ENCODE measurements around the gene PTCD2. TPM values are rescaled to one million over a fixed set of nuclear protein-coding genes. Genes with fewer than 3 reads are reported as not detected.
"Not testable (repeated sequence)": the region's sequence is repeated elsewhere in the genome, so short reads cannot be mapped to it uniquely, and the experiment has no call there.

The PTCD2 gene
- polyA plus RNA-seq, 3 donors, result 11.3 to 11.7 (median 11.5) TPM

GRCh38 chr5:72377910-72378638 is 57.9 kb downstream of the PTCD2 start:
- DNase-seq (ENCODE audit: low read depth in 3 of 3, low spot score in 2 of 3), result no peak

- no peak for DNase-seq (ENCODE audit: low read depth in 3 of 3, low spot score in 2 of 3)
Observed at GRCh38 chr5:72378639-72379289, 58.6 kb downstream of the PTCD2 start.

- DNase-seq (ENCODE audit: low read depth in 3 of 3, low spot score in 2 of 3), result no peak
Observed at GRCh38 chr5:72379936-72380335, 59.8 kb downstream of the PTCD2 start.

GRCh38 chr5:72380492-72381274 is 60.5 kb downstream of the PTCD2 start:
- DNase-seq (ENCODE audit: low read depth in 3 of 3, low spot score in 2 of 3), result no peak

GRCh38 chr5:72383280-72383679 is 63.1 kb downstream of the PTCD2 start:
- DNase-seq (ENCODE audit: low read depth in 3 of 3, low spot score in 2 of 3), result no peak

GRCh38 chr5:72383726-72384125 is 63.6 kb downstream of the PTCD2 start:
- DNase-seq (ENCODE audit: low read depth in 3 of 3, low spot score in 2 of 3), result no peak

- DNase-seq (ENCODE audit: low read depth in 3 of 3, low spot score in 2 of 3), result no peak
Observed at GRCh38 chr5:72386639-72387038, 66.5 kb downstream of the PTCD2 start.

- no peak for DNase-seq (ENCODE audit: low read depth in 3 of 3, low spot score in 2 of 3)
Observed at GRCh38 chr5:72387985-72388384, 67.8 kb downstream of the PTCD2 start.

- DNase-seq (ENCODE audit: low read depth in 3 of 3, low spot score in 2 of 3), result no peak
Observed at GRCh38 chr5:72388646-72389045, 68.5 kb downstream of the PTCD2 start.

GRCh38 chr5:72390836-72391235 is 70.7 kb downstream of the PTCD2 start:
- DNase-seq (ENCODE audit: low read depth in 3 of 3, low spot score in 2 of 3), result no peak

- no peak for DNase-seq (ENCODE audit: low read depth in 3 of 3, low spot score in 2 of 3)
Observed at GRCh38 chr5:72392326-72392733, 72.2 kb downstream of the PTCD2 start.

- no peak for DNase-seq (ENCODE audit: low read depth in 3 of 3, low spot score in 2 of 3)
Observed at GRCh38 chr5:72393052-72393451, 72.9 kb downstream of the PTCD2 start.

GRCh38 chr5:72394688-72395087 is 74.5 kb downstream of the PTCD2 start:
- DNase-seq (ENCODE audit: low read depth in 3 of 3, low spot score in 2 of 3), result no peak

GRCh38 chr5:72397836-72398235 is 77.7 kb downstream of the PTCD2 start:
- DNase-seq (ENCODE audit: low read depth in 3 of 3, low spot score in 2 of 3), result no peak

- no peak for DNase-seq (ENCODE audit: low read depth in 3 of 3, low spot score in 2 of 3)
Observed at GRCh38 chr5:72400950-72401349, 80.8 kb downstream of the PTCD2 start.

- DNase-seq (ENCODE audit: low read depth in 3 of 3, low spot score in 2 of 3), result no peak
Observed at GRCh38 chr5:72402381-72402890, 82.3 kb downstream of the PTCD2 start.

- no peak for DNase-seq (ENCODE audit: low read depth in 3 of 3, low spot score in 2 of 3)
Observed at GRCh38 chr5:72402959-72403628, 82.9 kb downstream of the PTCD2 start.

GRCh38 chr5:72404771-72405170 is 84.6 kb downstream of the PTCD2 start:
- DNase-seq (ENCODE audit: low read depth in 3 of 3, low spot score in 2 of 3), result not testable (repeated sequence)

GRCh38 chr5:72407078-72407477 is 86.9 kb downstream of the PTCD2 start:
- DNase-seq (ENCODE audit: low read depth in 3 of 3, low spot score in 2 of 3), result no peak

- no peak for DNase-seq (ENCODE audit: low read depth in 3 of 3, low spot score in 2 of 3)
Observed at GRCh38 chr5:72407541-72407940, 87.4 kb downstream of the PTCD2 start.

GRCh38 chr5:72408127-72408526 is 88.0 kb downstream of the PTCD2 start:
- no peak for DNase-seq (ENCODE audit: low read depth in 3 of 3, low spot score in 2 of 3)

All from right renal cortex interstitium (tissue), 3 donors.